ENCODE results near the gene CDIPT.
"Not testable (repeated sequence)": the region's sequence is repeated elsewhere in the genome, so short reads cannot be mapped to it uniquely, and the experiment has no call there.

The CDIPT gene

DNA sequence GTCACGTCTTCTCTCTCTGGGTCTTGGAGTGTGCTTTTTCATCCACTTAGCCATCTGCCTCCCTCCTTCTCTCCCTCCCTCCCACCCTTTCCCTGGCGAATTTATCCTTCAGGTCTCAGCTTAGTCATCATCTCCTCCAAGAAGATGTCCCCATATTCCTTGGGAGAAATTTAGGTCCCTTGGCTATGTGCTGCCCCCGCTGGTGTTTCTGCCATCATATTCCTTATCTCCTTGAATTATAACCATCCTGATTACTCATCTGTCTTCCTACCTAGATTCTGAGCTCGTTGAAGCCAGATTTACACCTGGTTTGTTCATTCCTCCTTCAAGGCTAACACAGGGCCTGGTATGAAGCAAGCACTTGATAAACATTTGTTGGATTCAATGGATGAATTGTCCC, 31.3 kb upstream of the CDIPT start:
- no peak for DNase-seq

DNA sequence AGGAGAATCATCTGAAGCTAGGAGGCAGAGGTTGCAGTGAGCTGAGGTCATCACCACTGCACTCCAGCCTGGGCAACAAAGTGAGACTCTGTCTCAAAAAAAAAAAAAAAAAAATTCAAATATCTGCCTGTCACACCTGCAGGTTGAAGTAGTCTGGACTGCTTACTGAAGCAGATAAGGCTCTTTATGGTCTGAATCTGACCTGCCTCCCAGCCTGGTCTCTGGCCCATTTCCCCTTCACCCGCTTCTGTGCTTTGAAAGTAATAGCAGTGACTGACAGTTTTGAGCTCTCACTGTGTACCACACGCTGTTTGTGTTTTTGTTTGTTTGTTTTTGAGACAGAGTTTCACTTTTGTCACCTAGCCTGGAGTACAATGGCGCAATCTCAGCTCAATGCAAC, 30.5 kb upstream of the CDIPT start:
- no peak for DNase-seq

DNA sequence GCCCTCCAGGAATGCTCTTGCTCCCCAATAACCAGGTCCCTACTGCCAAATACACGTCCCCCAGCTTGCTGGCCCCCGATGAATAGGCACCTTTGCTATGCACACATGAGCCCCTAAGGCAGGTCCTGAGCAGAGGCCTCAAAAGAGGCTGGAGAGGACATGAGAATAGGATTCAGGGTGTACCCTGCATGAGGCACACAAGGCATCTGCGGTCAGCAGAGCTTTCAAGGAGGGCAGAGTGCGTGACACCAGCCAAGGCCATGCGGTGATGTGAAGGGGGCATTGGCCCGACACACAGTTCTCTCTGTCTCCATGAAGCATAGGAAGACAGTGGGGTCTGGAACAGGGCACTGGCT, 29.4 kb upstream of the CDIPT start:
- no peak for DNase-seq

DNA sequence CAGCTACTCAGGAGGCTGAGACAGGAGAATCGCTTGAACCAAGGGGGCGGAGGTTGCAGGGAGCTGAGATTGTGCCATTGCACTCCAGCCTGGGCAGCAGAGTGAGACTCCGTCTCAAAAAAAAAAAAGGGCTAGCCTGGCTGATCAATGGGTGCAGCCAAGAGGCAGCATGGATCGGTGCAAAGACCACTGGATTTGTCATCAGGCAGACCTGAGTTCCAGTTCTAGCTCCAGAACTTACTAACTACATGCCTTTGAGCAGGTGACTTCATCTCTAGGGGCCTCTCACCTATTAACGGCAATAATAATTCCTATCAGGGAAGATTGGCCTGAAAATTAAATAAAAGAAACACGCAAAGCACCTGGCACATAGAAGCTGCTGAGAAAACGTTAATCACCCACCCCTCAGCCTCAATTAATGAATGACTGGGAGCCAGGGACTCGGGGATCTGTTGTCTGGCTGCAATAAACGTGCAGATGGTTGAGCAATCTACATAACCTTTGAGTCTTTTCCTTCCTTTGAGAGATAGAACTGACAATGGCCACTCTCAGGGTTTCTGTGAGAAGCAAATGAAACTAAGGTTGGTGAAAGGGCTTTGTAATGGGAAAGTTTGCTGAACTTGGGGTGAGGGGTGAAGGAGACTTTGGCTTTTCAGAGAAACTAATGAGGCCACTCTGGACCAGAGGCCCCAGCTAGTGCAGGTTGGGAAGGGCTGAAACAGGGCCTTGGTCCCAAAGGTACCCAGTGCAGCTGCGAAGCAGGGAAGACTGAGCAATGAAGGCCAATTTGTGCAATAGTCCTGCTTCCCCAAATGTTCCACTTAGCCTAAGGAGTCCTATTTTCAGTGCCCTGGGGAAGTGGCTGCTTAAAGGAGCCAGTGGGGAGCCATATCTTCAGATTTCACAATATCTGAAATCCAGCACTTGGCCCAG, 28.8 kb upstream of the CDIPT start:
- no peak for DNase-seq

DNA sequence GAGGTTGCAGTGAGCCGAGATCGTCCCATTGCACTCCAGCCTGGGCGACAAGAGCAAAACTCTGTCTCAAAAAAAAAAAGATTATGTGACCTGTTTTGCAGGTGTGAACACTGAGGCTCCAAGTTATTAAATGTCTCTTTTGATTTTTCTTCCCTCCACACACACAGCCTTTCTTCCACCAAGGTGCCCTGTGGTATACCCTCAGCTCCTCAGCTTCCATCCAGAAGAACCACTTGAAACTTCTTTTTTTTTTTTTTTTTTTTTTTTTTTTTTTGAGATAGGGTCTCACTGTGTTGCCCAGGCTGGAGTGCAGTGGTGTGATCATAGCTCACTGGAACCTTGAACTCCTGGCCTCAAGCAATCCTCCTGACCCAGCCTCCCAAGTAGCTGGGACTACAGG, 26.3 kb upstream of the CDIPT start:
- not testable (repeated sequence) for DNase-seq

DNA sequence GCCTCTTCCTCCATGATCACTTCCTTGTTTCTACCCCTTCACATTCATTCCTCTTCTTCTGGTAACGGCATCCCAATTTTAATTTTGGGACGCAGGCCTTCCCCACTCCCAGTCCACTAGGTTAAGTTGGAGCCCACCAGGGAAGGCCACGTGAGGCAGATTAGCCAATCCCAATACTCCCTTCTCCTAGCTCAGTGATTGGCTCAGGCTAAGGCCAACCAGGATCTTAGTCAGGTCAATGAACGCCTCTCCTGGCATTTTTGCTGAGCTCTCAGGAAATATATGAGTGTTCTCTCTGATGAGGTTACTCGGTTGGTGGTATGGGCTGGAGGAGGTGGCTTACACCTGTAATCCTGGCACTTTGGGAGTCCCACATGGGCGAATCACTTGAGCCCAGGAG, 21.0 kb upstream of the CDIPT start:
- no peak for DNase-seq

DNA sequence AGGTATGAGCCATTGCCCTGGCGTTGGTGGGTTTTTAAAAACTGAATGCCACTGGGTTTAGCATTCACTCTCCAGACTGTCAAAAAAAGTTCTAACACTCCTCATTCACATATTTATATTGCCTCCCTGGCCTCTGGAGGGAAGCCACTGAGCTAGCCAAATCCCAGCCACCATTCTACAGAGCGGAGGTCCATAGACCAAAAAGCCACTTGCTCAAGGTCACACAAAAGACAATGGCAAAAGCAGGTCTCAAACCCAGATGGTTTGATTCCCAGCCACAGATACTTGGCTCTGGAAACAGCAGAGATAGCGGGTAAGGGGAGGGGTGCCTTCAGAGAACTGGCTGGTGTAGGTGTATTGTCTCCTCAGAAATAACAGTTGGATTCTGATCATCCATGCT, 18.0 kb upstream of the CDIPT start:
- no peak for DNase-seq

DNA sequence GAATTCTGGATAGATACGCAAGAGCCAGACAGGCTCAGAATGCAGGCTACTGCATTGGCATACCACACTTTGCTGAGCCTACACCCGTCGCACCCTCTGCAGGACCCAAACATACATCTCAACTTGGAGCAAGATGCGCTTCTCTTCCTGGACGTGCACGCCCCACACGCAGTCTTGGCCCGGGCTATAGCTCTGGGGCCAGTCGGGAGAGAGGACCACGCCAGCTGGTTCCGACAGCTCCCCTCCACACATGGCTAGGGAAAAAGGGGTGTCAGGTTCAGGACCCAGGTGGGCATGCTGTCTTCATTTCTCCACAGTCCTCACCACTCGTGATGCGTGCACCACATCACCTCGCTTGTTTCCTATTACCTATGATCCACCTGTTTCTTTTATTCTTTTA, 15.1 kb upstream of the CDIPT start:
- no peak for DNase-seq

DNA sequence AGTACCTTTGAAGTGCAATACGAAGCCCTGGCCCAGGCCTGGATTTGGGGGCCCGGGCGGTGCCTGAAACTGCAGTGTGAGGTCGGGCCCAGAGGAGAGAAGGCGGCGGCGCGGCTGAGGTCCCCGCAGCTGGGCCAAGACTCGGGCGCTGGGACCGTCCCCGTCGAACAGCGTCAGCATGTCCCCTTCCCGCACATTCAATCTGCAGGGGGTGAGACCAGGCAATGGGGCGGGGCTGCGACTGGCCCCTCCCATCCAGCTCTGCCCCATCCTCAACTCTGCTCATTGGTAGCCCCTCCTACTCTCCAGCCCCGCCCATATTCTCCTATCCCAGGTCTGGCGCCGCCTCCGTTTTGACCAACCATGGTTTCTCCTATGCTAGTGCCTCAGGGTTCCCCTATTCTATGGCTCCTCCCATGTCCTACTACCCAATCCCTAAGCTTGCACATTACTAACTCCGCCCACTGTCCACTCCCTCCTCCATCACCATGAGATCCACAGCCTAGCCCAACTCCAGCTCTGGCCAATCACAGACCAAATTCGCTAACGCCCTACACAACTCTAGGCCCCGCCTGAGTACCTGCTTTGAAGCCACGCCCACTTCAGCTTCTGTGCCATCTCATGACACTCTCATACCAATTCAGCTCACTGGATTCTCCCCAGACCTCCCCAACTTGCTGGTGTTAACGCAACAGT, 14.4 kb upstream of the CDIPT start:
- DNase-seq = peak; percentile 40

DNA sequence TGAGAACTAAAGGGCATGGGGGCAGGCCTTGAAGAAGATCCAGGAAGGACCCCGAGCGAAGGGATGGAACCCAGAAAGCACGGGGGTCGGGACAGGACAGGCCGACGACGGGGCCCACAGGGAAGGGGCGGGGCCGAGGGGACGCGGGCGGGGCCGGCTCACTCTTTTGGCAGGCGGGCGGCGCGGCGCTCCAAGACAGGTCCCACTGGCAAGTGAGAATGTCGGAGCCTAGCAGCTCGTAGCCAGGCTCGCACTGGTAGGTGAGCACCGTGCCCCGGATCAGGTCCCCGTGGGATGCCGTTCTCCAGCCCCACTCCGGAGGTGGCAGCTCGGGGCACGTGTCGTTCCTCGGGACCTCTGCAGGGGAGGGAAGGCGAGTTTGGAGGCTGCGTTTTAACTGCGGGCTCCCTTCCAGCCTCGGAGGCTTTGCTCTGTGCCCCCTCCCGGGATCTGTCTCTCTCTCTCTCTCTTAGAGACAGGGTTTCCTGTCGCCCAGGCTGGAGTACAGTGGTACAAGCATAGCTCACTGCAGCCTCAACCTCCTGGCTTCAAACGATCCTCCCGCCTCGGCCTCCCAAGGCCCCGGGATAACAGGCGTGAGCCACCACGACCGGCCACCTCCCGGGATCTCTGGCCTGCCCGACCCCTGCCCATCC, 13.7 kb upstream of the CDIPT start:
- peak; percentile 7 for DNase-seq

DNA sequence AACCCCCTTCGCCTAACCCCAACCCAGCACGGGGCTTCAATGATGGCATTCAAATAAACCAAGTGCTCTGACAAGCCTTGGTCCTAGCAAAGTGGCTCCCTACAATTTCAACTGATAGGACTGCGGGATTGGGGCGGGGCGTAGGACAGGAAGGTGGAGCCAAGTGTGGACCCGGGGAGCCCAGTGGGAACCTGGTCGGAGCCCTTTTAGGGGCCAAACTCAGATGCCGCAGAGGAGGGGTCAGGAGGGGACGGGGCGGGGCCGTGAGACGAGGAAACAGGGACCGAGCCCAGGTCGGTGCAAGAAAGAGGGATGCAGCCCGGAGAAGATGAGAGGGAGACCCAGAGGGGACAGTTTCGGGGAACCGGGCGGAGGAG, 13.2 kb upstream of the CDIPT start:
- no peak for DNase-seq

DNA sequence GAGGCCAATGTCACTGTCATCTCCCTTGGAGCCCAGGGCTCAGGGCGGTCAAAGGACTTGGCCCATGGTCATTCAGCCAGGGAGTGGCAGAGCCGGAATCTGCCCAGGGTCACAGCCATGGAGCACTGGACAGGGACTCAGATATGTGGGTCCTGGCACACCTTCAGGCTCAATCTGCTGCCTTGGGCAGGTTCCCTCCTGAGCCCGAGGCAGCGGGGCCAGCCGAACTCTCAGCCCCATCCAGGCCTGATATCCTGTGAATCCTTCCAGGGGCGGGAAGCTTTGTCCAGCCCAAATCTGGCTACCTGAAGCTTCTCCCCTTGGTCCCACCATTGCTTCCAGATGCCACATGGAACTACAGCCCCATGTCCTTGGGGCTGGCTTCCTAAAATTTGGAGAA, 12.2 kb upstream of the CDIPT start:
- no peak for DNase-seq

DNA sequence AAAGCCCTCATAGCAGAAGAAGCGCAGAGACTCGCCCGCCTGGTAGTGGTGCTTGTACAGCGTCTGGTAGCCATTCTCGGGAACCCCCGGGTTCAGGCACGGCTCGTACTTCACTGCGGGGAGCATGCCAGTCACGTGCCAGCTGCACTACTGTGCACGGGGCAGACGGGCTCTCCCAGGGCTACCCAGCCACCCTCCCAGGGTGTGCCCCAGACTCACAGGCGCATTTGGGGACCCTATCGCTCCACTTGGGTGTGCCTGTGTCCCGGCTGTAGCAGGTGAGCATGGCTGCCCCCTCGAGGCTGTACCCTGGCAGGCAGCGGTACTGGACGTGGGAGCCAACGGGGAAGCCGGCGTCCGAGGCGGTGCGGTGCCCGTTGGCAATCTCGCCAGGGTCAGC, 10.3 kb upstream of the CDIPT start:
- no peak for DNase-seq

DNA sequence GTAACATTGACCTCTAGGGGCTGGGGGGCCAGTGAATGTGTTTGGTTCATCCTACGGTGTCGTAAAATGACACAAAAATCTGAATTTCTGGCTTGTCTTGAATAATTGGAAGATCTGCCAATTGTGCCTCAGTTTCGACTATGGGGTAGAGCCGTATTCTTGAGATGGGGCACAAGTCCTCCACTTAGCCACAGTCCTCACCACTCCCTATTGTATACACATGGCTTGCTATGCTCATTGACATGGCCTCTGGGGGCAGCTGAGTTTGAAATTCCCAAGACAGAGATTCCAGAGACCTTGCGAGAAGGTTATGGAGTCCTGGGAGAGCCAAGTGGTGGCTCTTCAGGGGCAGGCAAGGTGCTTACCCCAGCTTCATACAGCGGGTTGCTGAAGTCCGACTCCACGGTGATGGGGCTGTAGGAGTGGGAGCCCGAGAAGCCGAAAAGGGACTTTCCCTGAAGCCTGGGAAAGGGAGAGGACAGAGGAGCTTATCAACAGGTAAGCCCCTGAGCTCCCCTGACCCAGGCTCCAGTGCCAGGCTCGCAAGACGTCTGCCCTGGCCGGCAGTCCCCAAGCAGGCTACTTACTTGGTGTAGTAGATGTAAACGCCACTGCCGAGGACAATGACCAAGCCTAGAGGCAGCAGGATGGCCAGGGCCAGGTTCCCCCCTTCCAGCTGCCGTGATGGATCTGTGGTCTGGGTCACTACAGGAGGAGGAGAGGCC, 9.0 kb upstream of the CDIPT start:
- no peak for DNase-seq

DNA sequence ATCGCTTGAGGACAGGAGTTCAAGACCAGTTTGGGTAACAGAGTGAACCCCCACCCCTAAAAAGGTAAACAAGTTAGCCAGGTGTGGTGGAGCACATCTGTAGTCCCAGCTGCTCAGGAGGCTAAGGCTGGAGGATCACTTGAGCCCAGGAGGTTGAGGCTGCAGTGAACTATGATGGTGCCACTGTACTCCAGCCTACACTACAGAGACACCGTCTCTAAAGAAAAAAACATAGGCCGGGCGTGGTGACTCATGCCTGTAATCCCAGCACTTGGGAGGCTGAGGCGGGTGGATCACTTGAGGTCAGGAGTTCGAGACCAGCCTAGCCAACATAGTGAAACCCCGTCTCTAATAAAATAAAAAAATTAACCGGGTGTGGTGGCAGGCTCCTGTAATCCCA, 6.0 kb upstream of the CDIPT start:
- DNase-seq = not testable (repeated sequence)

DNA sequence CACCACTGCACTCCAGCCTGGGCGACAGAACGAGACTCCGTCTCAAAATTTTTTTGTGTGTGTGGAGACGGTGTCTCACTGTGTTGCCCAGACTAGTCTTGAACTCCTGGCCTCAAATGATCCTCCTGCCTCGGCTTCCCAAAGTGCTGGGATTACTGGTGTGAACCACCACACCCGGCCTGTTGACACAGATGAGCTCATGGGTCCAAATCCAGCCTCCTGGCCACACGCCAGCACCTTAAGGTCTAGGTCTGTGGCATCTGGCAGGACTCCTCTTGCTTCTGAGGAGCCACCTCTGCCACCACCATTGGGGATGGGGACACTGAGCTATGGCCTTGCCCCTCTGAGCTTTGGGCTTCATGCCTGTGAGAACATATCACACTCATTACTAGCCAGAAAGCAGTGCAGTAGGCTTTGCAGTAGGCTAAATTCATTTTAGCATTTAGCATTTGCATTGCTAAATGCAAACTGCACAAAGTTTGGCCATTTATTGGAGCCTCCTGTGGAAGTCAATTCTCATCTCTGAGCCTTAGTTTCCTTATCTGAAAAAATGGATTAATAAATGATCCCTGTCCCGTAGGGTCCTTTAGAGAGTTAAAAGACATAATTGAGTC, 5.5 kb upstream of the CDIPT start:
- no peak for DNase-seq

DNA sequence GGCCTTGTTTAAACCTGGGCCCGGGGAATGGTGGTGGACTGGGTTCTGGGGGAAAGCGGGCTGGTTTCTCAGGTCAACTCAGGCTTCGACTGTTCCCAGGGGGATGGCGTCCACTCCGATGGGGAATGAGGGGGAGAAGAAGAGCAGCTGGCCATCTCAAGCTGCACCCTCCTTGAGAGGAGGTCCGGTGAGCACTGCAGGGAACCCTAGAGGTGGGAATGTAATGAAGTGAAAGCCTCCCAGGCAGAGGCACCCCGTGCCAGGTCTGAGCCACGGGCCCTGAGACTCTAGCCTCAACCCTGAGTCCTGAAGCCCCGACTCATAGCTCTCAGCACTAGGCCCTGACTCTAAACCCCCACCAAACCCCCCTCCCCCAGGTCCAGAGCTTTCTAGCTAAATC, 1.2 kb upstream of the CDIPT start:
- no peak for DNase-seq

DNA sequence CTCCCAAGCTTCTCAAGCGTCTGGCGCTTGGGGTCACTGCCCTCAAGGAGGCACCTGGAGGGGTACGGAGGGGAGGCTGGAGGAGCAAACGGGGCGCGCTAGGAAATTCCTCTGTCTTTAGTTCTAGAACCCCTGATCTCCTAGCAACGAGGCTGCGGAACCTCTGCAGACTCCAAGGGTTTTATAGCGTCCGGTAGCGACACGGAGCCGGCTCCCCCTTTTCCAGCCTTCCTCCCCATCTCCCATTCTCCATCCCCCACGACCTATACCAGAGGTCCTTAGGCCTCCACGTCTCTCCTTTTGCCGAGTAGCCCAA, 601 bp upstream of the CDIPT start:
- DNase-seq = no peak

DNA sequence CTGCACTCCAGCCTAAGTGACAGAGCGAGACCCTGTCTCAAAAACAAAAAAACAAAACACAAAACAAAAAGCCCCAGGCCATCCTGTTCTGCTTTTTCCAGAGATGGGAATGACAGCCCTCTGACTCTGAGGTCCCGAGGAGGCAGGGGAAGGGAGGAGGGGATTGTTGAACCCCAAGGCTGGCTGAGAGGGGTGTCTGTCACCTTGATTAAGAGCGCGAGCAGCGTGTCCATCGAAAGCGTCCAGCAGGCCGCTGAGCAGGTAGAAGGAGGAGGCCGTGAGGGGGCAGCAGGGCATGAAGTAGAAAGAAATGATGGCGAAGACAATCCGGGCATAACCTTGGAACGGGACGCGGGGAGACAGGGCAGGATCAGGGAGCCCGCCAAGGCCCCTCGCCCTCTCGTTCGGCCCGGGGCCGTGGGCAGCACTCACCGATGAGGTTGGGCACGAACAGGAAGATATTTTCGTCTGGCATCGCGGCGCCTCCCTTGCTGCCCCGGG, 593 bp downstream of the CDIPT start:
- DNase-seq = no peak

DNA sequence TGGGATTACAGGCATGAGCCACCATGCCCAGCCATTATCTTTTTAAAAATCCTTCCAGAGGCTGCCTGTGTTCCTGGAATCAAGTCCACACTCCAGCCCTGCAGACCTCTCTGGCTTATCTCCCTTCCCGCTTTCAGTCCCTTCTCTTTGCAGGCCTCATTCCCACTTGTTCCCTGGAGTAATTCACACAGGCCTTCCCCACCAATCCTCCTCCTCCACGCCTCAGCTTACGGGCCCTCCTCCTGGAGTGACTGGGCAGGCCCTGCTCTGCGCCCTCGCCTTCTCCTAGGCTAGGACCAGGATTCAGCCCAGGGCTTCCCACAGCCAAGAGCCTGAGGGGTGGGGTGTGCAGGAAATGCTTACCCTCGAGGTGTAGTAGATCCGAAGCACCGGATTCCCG, 2.8 kb downstream of the CDIPT start:
- no peak for DNase-seq

DNA sequence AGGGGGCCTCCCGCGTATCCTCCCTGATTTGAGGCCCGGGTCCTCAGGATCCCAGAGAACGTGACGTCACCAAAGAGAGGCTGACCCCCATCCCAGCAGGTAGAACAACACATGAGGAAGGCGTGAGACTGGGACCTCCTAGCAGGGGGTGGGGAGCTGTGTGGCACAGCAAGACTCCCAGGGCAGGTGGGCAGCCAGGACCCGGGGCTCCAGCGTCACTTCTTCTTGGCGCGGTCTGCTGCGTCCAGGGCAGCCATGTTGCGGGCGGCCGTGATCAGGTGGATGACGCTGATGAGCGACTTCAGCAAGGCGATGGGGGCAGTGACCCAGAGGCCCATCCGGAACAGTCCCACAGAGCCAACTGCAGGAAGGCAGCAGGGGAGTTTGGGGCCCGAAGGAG, 4.1 kb downstream of the CDIPT start:
- DNase-seq = no peak

DNA sequence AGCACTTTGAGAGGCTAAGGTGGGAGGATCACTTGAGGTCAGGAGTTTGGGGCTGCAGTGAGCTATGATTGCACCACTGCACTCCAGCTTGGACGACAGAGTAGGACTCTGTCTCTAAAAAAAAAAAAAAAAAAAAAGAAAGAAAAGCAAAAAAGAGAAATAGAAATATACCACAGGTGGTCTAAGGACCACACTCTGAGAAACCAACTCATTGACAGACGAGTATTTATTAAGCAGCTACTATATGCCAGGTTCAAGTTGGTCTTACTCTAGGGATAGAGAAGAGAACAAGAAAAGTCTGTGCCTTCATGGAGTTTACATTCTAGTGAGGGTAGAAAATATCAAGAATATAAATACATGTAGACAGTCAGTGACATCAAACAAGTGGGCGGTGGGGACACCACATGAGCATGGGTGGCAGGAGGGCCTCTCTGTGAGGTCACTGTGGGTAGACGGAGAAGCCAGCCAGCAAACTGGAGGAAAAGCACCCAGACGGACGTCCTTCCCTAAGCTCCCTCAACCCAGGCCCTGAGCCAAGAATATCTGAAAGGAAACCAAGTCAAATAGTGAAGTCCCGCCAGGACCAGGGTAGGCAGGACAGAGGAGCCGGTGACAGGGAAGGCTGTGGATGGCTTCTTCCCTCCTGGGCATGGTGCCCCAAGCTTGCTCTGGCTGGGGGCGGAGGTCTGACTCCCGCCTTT, 4.7 kb downstream of the CDIPT start:
- no peak for DNase-seq
